GM12872 (cell line): ENCODE results near the gene RCC2.

Experiments used
- CTCF ChIP-seq: IDR thresholded peaks from 3 replicates; pipeline ENCODE4 v1.5.1; 2011; ENCODE audit warnings: low read depth, mild to moderate bottlenecking, low read length, moderate library complexity; ENCODE audit not compliant: insufficient read depth

RCC2 gene

GRCh38 chr1:17422461-17422860, 17.0 kb downstream of the RCC2 start:
- no peak for TF ChIP-seq CTCF

GRCh38 chr1:17420391-17420918, 19.0 kb downstream of the RCC2 start:
- no peak for TF ChIP-seq CTCF

- peak; percentile 98 for TF ChIP-seq CTCF
Observed at GRCh38 chr1:17419626-17420328, 19.7 kb downstream of the RCC2 start.

GRCh38 chr1:17416389-17416788, 23.1 kb downstream of the RCC2 start:
- TF ChIP-seq CTCF: no peak

GRCh38 chr1:17414022-17414421, 25.5 kb downstream of the RCC2 start:
- no peak for TF ChIP-seq CTCF

- no peak for TF ChIP-seq CTCF
Observed at GRCh38 chr1:17412093-17412870, 27.2 kb downstream of the RCC2 start.

- no peak for TF ChIP-seq CTCF
Observed at GRCh38 chr1:17409391-17409811, 30.1 kb downstream of the RCC2 start.
